HFFc6 (cell line): ENCODE data around the gene PPP2R5C. TPM values are rescaled to one million over a fixed set of nuclear protein-coding genes. Genes with fewer than 3 reads are reported as not detected.

Source experiments
- DNase-seq: peaks from one replicate; pipeline ENCODE4 v3.0.0-alpha.2; 2018
- H3K27ac Mint-ChIP-seq: 2 replicates; pipeline ENCODE4 v1.8.0; 2020; ENCODE audit warnings: mild to moderate bottlenecking, mixed read lengths
- H3K27me3 Mint-ChIP-seq: 2 replicates; pipeline ENCODE4 v1.8.0; 2021; ENCODE audit warnings: mild to moderate bottlenecking, moderate library complexity, mixed read lengths; ENCODE audit not compliant: insufficient read depth
- H3K36me3 Mint-ChIP-seq: 2 replicates; pipeline ENCODE4 v1.8.0; 2021; ENCODE audit warnings: low read depth, mixed read lengths
- H3K4me1 Mint-ChIP-seq: 2 replicates; pipeline ENCODE4 v1.8.0; 2020; ENCODE audit warnings: low read depth, mixed read lengths
- H3K4me3 Mint-ChIP-seq: 2 replicates; pipeline ENCODE4 v1.8.0; 2020; ENCODE audit warnings: mild to moderate bottlenecking, moderate library complexity, mixed read lengths
- H3K9me3 Mint-ChIP-seq: 2 replicates; pipeline ENCODE4 v1.8.0; 2020; ENCODE audit warnings: mild to moderate bottlenecking, mixed read lengths
- CTCF ChIP-seq: fragments of 200-600 bp; sonication (generic); IDR thresholded peaks from 2 replicates; pipeline ENCODE4 v1.5.0; 2021; ENCODE audit warnings: antibody characterized with exemption, mild to moderate bottlenecking
- total RNA-seq, 6 experiments: library from RNA; stranded (reverse); fragmentation: NEBNext Ultra II Directional; extraction: Animal tissue kit (Norgen Biotek cat#: 25700); gene quantifications; 2 replicates in 1 of 6; 3 replicates in 5 of 6; pipeline ENCODE4 v1.2.3, GENCODE V29; 2021

PPP2R5C gene
- total RNA-seq, 6 experiments from 2014 or later = 108 to 128 (median 122) TPM

- no peaks in the 10 kb centered on the region for H3K36me3 Mint-ChIP-seq
- no peak overlapping the region for H3K4me3 Mint-ChIP-seq
- H3K9me3 Mint-ChIP-seq = no peaks in the 10 kb centered on the region
- no peak for DNase-seq
- no peak for TF ChIP-seq CTCF
- H3K27ac Mint-ChIP-seq = no peak overlapping the region
- no peaks in the 10 kb centered on the region for H3K4me1 Mint-ChIP-seq
- peaks cover 11% of the 10 kb centered on the region for H3K27me3 Mint-ChIP-seq
Observed at GRCh38 chr14:101776344-101776743, 14.8 kb downstream of the PPP2R5C start.

DNA sequence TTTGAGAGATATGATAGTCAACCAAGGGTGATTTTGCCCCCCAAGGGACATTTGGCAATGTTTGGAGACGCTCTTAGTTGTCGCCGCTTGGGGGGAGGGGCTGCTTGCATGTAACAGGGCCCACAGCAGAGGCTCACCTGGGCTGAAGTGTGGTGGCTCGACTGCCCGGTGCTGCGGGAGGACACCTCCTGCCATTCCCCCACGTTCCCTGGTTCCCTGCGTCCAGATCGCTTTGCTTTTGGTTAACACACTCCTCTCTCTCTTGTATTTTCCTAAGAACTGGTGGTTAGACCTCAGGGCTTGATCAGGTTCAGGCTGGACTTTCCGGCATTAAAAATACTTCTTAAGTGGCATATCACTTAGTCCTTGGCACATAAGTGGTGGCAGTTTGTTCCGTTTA lies 18.9 kb downstream of the PPP2R5C start:
- Mint-ChIP-seq H3K9me3 (no peaks in the 10 kb centered on the region), H3K27me3 (peaks cover 13% of the 10 kb centered on the region), H3K4me3 (no peak overlapping the region), H3K36me3 (no peaks in the 10 kb centered on the region), H3K27ac (no peak overlapping the region), H3K4me1 (no peaks in the 10 kb centered on the region)
- DNase-seq = no peak
- TF ChIP-seq CTCF = no peak

GRCh38 chr14:101780887-101781239 lies 19.4 kb downstream of the PPP2R5C start:
- Mint-ChIP-seq H3K4me3 (no peak overlapping the region; the same call in 1 of the 2 replicates), H3K4me1 (no peaks in the 10 kb centered on the region), H3K27ac (no peak overlapping the region), H3K27me3 (peaks cover 13% of the 10 kb centered on the region), H3K36me3 (no peaks in the 10 kb centered on the region), H3K9me3 (no peaks in the 10 kb centered on the region)
- no peak for TF ChIP-seq CTCF
- no peak for DNase-seq

DNA sequence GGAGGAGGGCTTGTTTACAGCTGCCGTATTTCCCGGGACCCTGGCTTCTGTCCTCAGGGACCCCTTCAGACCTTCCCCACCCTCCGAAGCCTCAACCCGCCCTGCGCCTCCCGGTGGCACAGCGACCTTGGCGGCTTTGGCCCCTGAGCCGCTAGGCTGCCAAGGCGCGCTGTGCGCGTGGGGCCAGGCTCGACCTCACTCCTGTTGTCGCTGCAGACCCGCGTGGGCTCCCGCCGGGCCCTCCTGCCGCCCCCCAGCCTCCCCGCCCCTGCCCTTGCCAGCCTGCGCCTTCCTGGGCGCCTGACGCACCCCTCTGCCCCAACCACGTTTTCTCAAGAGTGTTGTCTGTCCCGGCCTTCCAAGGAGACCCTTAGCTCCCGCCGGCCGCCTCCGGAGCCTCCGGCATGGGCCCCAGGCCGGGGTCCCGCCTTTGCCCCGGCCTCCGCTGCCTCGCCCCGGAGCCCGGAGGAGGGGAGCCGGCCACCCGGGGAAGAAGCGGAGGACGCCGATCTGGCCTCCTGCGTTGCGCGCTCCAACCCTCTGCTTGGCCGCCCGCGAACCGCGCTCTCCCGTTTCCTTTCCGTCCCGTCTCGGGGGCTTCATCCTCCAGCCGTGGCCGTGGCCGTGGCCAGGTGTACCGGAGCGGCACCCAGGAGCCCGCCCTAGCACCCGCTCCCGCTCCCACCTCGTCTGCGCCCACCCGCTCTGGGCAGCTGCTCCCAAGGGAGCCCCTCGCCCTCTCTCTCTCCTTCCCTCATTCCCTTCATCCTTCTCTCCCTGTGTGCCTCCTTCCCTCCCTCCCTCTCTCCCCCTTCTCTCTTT lies 19.9 kb downstream of the PPP2R5C start:
- Mint-ChIP-seq H3K4me3 (peak overlapping the region; percentile 32; the same call in 1 of the 2 replicates), H3K36me3 (no peaks in the 10 kb centered on the region), H3K27me3 (peaks cover 13% of the 10 kb centered on the region), H3K4me1 (no peaks in the 10 kb centered on the region), H3K27ac (no peak overlapping the region), H3K9me3 (no peaks in the 10 kb centered on the region)
- DNase-seq = no peak
- TF ChIP-seq CTCF = no peak

GRCh38 chr14:101783260-101784016 lies 21.9 kb downstream of the PPP2R5C start:
- H3K4me3 Mint-ChIP-seq = no peak overlapping the region

More at GRCh38 chr14:101783260-101784016, 21.9 kb downstream of the PPP2R5C start:
- no peaks in the 10 kb centered on the region for H3K9me3 Mint-ChIP-seq
- H3K27ac Mint-ChIP-seq = no peak overlapping the region
- H3K4me1 Mint-ChIP-seq = no peaks in the 10 kb centered on the region; the same call in 1 of the 2 replicates
- DNase-seq = no peak
- no peak for TF ChIP-seq CTCF
- no peaks in the 10 kb centered on the region for H3K36me3 Mint-ChIP-seq
- H3K27me3 Mint-ChIP-seq = peaks cover 13% of the 10 kb centered on the region
